ENCODE measurements around the gene GRWD1. TPM values are rescaled to one million over a fixed set of nuclear protein-coding genes. Genes with fewer than 3 reads are reported as not detected.

GRWD1 gene
- total and polyA plus RNA-seq, 7 donors, result 7.8 to 25.5 (median 16.4) TPM

DNA sequence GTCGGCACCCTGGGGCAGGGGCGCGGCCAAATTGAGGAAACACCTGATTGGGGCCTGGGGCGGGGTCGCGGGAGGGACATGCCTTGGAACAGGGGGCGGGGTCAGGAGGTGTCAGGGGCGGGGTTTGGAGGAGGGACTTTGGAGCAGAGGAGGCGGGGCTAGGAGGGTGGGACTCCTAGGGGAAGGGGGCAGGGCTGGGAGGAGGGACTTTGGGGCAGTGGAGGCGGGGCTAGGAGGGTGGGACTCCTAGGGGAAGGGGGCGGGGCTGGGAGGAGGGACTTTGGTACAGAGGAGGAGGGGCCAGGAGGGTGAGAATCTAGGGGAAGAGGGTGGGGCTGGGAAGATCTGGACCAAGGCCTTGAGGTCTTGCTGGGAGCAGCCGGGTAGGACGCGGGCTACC is 30.4 kb upstream of the GRWD1 start:
- Histone ChIP-seq H3K9me3 (no peaks in the 10 kb centered on the region), H3K36me3 (no peaks in the 10 kb centered on the region), H3K4me1 (peaks cover 0 to 13% (median 8%) of the 10 kb centered on the region in 4 donors), H3K4me3 (peak overlapping the region in 3 of 4 donors; percentile 12 to 28 (median 21)), H3K27ac (no peak overlapping the region), H3K27me3 (peaks cover 20 to 41% (median 40%) of the 10 kb centered on the region in 3 donors)
- TF ChIP-seq POLR2A (IDR thresholded peaks at IDR 0.05) (no peak), POLR2AphosphoS5 (IDR thresholded peaks at IDR 0.05) (no peak), EP300 (IDR thresholded peaks at IDR 0.05) (no peak)
- TF ChIP-seq, protein P1, sequence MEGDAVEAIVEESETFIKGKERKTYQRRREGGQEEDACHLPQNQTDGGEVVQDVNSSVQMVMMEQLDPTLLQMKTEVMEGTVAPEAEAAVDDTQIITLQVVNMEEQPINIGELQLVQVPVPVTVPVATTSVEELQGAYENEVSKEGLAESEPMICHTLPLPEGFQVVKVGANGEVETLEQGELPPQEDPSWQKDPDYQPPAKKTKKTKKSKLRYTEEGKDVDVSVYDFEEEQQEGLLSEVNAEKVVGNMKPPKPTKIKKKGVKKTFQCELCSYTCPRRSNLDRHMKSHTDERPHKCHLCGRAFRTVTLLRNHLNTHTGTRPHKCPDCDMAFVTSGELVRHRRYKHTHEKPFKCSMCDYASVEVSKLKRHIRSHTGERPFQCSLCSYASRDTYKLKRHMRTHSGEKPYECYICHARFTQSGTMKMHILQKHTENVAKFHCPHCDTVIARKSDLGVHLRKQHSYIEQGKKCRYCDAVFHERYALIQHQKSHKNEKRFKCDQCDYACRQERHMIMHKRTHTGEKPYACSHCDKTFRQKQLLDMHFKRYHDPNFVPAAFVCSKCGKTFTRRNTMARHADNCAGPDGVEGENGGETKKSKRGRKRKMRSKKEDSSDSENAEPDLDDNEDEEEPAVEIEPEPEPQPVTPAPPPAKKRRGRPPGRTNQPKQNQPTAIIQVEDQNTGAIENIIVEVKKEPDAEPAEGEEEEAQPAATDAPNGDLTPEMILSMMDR (IDR thresholded peaks at IDR 0.05), result no peak
- 6 to 13% methylated on average over 14 of the region's 14 CpGs for WGBS, 2 donors
- peak; percentile 84 for DNase-seq
- intact Hi-C loops (cut with DNase I), result no loop called here

DNA sequence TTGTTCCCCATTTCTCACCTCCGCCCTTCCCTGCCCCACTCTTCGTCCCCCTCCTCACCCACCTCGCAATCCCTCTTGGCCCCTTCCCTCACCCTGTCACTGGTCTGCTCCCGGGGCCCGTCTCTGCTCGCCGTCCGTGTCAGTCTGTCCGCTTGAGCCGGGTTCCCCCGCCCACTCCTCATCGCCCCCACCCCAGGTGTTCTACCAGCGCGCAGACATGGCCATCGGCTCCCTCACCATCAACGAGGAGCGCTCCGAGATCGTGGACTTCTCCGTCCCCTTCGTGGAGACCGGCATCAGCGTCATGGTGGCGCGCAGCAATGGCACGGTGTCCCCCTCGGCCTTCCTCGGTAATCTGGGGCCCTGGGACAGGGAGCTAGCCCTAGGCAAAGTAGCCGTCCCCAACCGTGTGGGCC is 30.0 kb upstream of the GRWD1 start:
- WGBS, 2 donors, result 32 to 40% methylated on average over 30 of the region's 30 CpGs
- H3K27ac ChIP-seq, result no peak overlapping the region
- peaks cover 20 to 41% (median 40%) of the 10 kb centered on the region in 3 donors for H3K27me3 ChIP-seq
- TF ChIP-seq, protein P1 (IDR thresholded peaks at IDR 0.05), result no peak
- TF ChIP-seq POLR2A (IDR thresholded peaks at IDR 0.05), result no peak
- no peak for TF ChIP-seq POLR2AphosphoS5 (IDR thresholded peaks at IDR 0.05)
- no peak for TF ChIP-seq EP300 (IDR thresholded peaks at IDR 0.05)
- DNase-seq, result no peak
- peak overlapping the region in 1 of 4 donors; percentile 28 for H3K4me3 ChIP-seq
- H3K4me1 ChIP-seq, result peaks cover 0 to 13% (median 8%) of the 10 kb centered on the region in 4 donors
- H3K36me3 ChIP-seq, result no peaks in the 10 kb centered on the region
- intact Hi-C loops (cut with DNase I), result no loop called here
- H3K9me3 ChIP-seq, result no peaks in the 10 kb centered on the region

DNA sequence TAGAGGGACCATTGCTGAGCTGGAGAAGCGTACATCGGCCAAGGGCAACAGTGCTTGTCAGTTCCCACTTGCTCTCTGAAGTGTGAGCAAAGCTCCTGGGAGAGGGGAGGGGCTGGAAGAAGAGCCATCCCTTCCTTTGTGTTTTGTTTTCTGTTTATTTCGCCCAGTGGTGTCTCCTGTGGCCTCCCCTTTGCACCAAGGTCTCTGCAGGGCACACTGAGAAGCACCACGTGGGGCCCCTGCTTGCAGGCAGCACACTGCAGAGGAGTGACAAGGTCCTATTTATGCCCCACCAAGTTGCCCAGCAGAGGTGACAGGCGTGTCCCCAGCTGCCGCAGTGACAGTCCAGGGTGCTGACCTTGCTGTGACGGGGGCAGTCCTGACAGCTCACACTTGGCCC is 28.4 kb upstream of the GRWD1 start:
- H3K4me3 ChIP-seq, result no peak overlapping the region
- H3K4me1 ChIP-seq, result peaks cover 0 to 13% (median 8%) of the 10 kb centered on the region in 4 donors
- no peaks in the 10 kb centered on the region for H3K36me3 ChIP-seq
- no peak overlapping the region for H3K27ac ChIP-seq
- no peak for DNase-seq
- intact Hi-C loops (cut with DNase I), result no loop called here
- TF ChIP-seq POLR2A (IDR thresholded peaks at IDR 0.05), result no peak
- TF ChIP-seq POLR2AphosphoS5 (IDR thresholded peaks at IDR 0.05), result no peak
- TF ChIP-seq, protein P1 (IDR thresholded peaks at IDR 0.05), result no peak
- TF ChIP-seq EP300 (IDR thresholded peaks at IDR 0.05), result no peak
- WGBS, 2 donors, result 52 to 79% methylated on average over 7 of the region's 7 CpGs
- H3K27me3 ChIP-seq, result peaks cover 20 to 41% (median 40%) of the 10 kb centered on the region in 3 donors
- no peaks in the 10 kb centered on the region for H3K9me3 ChIP-seq

DNA sequence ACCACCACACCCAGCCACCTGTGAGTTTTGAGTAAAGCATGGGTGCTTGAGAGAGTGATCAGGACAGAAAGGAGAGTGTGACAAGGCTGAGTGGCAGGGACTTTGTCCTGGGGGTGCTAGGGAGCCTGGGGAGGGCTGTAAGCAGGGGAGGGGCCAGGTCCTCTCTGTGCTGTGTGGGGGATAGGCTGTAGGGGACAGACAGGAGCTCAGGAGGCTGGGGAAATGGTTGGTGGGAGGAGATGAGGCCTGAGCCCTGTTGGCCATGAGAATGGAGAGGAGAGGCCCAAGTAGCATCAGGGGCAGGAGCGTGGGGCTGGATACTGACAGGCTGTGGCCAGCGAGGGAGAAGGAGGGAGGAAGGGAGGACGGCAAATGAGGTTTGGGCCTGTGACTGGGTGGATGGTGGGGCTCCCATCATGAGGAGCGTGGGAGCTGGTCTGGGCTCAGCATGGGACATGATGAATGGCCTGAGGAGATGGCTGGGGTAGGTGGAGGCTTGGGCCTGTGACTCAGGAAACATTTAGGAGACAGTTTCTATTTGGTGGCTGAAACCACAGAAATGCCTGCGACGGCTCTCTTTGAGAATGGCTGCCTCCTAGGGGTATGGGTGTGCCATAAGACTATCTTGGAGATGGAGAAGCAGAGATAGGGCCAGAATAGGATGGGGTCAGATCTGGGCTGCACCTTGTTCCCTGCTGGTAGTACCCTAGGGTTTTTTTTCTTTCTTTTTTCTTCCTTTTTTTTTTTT is 27.3 kb upstream of the GRWD1 start:
- Histone ChIP-seq H3K27ac (no peak overlapping the region), H3K36me3 (no peaks in the 10 kb centered on the region), H3K27me3 (peaks cover 20 to 40% (median 40%) of the 10 kb centered on the region in 3 donors), H3K4me1 (peaks cover 0 to 13% (median 8%) of the 10 kb centered on the region in 4 donors), H3K4me3 (no peak overlapping the region), H3K9me3 (no peaks in the 10 kb centered on the region)
- intact Hi-C loops (cut with DNase I), result no loop called here
- TF ChIP-seq, protein P1 (IDR thresholded peaks at IDR 0.05), result no peak
- no peak for TF ChIP-seq POLR2A (IDR thresholded peaks at IDR 0.05)
- no peak for TF ChIP-seq EP300 (IDR thresholded peaks at IDR 0.05)
- TF ChIP-seq POLR2AphosphoS5 (IDR thresholded peaks at IDR 0.05), result no peak
- no peak for DNase-seq
- WGBS, 2 donors, result 73 to 77% methylated on average over 6 of the region's 6 CpGs
